ENCODE results near the gene OR2M3. TPM values are rescaled to one million over a fixed set of nuclear protein-coding genes. Genes with fewer than 3 reads are reported as not detected.
"Not testable (repeated sequence)": the region's sequence is repeated elsewhere in the genome, so short reads cannot be mapped to it uniquely, and the experiment has no call there.

OR2M3 gene
- total RNA-seq, 1 donor from 2014 or later, result not detected

DNA sequence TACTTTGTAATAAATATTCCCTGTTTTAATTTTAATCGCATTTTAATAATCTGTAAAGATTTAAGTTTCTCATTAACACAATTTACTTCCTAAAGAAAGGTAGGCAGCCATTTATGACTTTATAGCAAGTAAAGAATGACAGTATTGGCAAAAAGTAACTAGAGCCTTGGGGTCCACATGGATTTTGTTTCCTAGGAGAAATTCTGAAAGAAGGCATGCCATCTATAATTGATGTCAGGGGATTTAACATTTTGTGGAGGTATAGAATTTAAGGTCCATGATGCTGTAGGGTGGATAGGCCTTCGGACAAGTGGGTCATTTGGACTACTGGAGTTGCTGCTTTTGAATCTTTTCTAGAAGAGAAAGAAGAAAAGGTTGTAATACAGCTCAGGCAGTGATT is 34.1 kb downstream of the OR2M3 start, which contains the start of gene OR2M4:
Gene OR2M4, plus strand, starts transcription at position 301 of the 400 bp plus-strand sequence. CDS start 7,512 bp downstream, outside the sequence.
- H3K79me2 ChIP-seq (ENCODE audit: insufficient read depth, low read length), result no peaks in the 10 kb centered on the region
- no peaks in the 10 kb centered on the region for H3K4me1 Mint-ChIP-seq (ENCODE audit: low read depth, unreplicated experiment)
- H3K36me3 Mint-ChIP-seq (ENCODE audit: low read depth, unreplicated experiment), result no peaks in the 10 kb centered on the region
- no peak within 1 kb of the TSS for H3K4me3 Mint-ChIP-seq (ENCODE audit: unreplicated experiment)
- H3K4me3 ChIP-seq (ENCODE audit: insufficient read depth, low read depth, low read length), result no peak within 1 kb of the TSS
- peaks cover 10% of the 10 kb centered on the region for H3K9me3 ChIP-seq (ENCODE audit: insufficient read depth, low read depth, low read length)
- no peak within 1 kb of the TSS for H2AFZ ChIP-seq (ENCODE audit: low read depth, low read length)
- no peak within 1 kb of the TSS for H3K27ac Mint-ChIP-seq (ENCODE audit: unreplicated experiment)
- DNase-seq (ENCODE audit: low read depth) (no peak), FAIRE-seq (no peak)
- H3K27me3 Mint-ChIP-seq (ENCODE audit: low read depth, unreplicated experiment), result no peaks in the 10 kb centered on the region
- H3K27me3 ChIP-seq (ENCODE audit: insufficient read depth, low read length), result no peaks in the 10 kb centered on the region
- no peaks in the 10 kb centered on the region for H4K20me1 ChIP-seq (ENCODE audit: insufficient read depth, low read length)
- no peaks in the 10 kb centered on the region for H3K4me1 ChIP-seq (ENCODE audit: insufficient read depth, low read length)
- no peak within 1 kb of the TSS for H3K27ac ChIP-seq (ENCODE audit: low read depth, low read length)
- no peaks in the 10 kb centered on the region for H3K36me3 ChIP-seq (ENCODE audit: insufficient read depth, low read length)
- H3K4me2 ChIP-seq (ENCODE audit: low read length), result no peak within 1 kb of the TSS
- TF ChIP-seq, protein P1, sequence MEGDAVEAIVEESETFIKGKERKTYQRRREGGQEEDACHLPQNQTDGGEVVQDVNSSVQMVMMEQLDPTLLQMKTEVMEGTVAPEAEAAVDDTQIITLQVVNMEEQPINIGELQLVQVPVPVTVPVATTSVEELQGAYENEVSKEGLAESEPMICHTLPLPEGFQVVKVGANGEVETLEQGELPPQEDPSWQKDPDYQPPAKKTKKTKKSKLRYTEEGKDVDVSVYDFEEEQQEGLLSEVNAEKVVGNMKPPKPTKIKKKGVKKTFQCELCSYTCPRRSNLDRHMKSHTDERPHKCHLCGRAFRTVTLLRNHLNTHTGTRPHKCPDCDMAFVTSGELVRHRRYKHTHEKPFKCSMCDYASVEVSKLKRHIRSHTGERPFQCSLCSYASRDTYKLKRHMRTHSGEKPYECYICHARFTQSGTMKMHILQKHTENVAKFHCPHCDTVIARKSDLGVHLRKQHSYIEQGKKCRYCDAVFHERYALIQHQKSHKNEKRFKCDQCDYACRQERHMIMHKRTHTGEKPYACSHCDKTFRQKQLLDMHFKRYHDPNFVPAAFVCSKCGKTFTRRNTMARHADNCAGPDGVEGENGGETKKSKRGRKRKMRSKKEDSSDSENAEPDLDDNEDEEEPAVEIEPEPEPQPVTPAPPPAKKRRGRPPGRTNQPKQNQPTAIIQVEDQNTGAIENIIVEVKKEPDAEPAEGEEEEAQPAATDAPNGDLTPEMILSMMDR (IDR thresholded peaks at IDR 0.05; ENCODE audit: insufficient read depth, low read depth, low read length), result no peak
- TF ChIP-seq EZH2 (IDR thresholded peaks at IDR 0.05; ENCODE audit: insufficient read depth, low read length), result no peak
- H3K9me3 Mint-ChIP-seq (ENCODE audit: unreplicated experiment), result peaks cover 4% of the 10 kb centered on the region
- no peak within 1 kb of the TSS for H3K9ac ChIP-seq (ENCODE audit: low read length)

DNA sequence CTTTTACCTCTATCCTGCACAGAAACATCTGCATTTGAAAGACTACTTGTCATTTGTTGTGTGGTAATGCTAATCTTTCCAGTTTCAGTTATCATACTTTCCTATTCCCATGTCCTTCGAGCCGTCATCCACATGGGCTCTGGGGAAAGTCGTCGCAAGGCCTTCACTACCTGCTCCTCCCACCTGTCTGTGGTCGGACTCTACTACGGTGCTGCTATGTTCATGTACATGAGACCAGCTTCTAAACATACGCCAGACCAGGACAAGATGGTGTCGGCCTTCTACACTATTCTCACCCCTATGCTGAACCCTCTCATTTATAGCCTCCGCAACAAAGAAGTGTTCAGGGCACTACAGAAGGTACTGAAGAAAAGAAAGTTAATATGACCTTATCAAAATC is 42.4 kb downstream of the OR2M3 start:
- Mint-ChIP-seq H3K27ac (ENCODE audit: unreplicated experiment) (no peak overlapping the region), H3K4me3 (ENCODE audit: unreplicated experiment) (no peak overlapping the region), H3K27me3 (ENCODE audit: low read depth, unreplicated experiment) (no peaks in the 10 kb centered on the region), H3K36me3 (ENCODE audit: low read depth, unreplicated experiment) (no peaks in the 10 kb centered on the region), H3K9me3 (ENCODE audit: unreplicated experiment) (peaks cover 6% of the 10 kb centered on the region), H3K4me1 (ENCODE audit: low read depth, unreplicated experiment) (no peaks in the 10 kb centered on the region)
- no peak for TF ChIP-seq EZH2 (IDR thresholded peaks at IDR 0.05; ENCODE audit: insufficient read depth, low read length)
- TF ChIP-seq, protein P1 (IDR thresholded peaks at IDR 0.05; ENCODE audit: insufficient read depth, low read depth, low read length), result no peak
- H3K79me2 ChIP-seq (ENCODE audit: insufficient read depth, low read length), result no peaks in the 10 kb centered on the region
- H3K4me1 ChIP-seq (ENCODE audit: insufficient read depth, low read length), result no peaks in the 10 kb centered on the region
- no peaks in the 10 kb centered on the region for H3K27me3 ChIP-seq (ENCODE audit: insufficient read depth, low read length)
- no peak overlapping the region for H3K27ac ChIP-seq (ENCODE audit: low read depth, low read length)
- H3K4me2 ChIP-seq (ENCODE audit: low read length), result no peak overlapping the region
- no peaks in the 10 kb centered on the region for H4K20me1 ChIP-seq (ENCODE audit: insufficient read depth, low read length)
- DNase-seq (ENCODE audit: low read depth) (no peak), FAIRE-seq (no peak)
- no peaks in the 10 kb centered on the region for H3K36me3 ChIP-seq (ENCODE audit: insufficient read depth, low read length)
- no peak overlapping the region for H3K9ac ChIP-seq (ENCODE audit: low read length)
- H3K9me3 ChIP-seq (ENCODE audit: insufficient read depth, low read depth, low read length), result peaks cover 1% of the 10 kb centered on the region
- no peak overlapping the region for H3K4me3 ChIP-seq (ENCODE audit: insufficient read depth, low read depth, low read length)
- H2AFZ ChIP-seq (ENCODE audit: low read depth, low read length), result no peak overlapping the region

DNA sequence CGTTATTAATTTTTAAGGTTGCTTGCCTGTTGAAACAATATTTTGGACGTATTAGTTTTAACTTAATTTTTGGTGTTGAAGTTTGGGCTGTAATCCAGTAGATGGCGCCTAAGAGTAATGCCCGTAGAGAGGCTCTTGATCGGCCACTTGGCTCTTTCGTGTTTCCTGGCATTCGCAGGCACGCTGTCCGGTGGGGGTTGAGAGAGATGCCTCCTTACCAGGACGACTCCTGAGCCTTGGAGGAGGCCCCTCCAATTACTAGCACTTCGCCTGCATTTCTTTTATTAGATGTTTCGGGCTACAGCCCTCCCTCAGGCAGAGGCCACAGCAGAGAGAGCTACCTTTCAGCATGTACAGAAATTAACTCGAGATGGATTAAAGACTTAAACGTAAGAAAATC is 46.1 kb downstream of the OR2M3 start:
- H3K27ac ChIP-seq (ENCODE audit: low read depth, low read length), result no peak overlapping the region
- TF ChIP-seq, protein P1 (IDR thresholded peaks at IDR 0.05; ENCODE audit: insufficient read depth, low read depth, low read length), result peak; percentile 41
- no peak for TF ChIP-seq EZH2 (IDR thresholded peaks at IDR 0.05; ENCODE audit: insufficient read depth, low read length)
- Mint-ChIP-seq H3K4me3 (ENCODE audit: unreplicated experiment) (no peak overlapping the region), H3K27me3 (ENCODE audit: low read depth, unreplicated experiment) (no peaks in the 10 kb centered on the region), H3K4me1 (ENCODE audit: low read depth, unreplicated experiment) (no peaks in the 10 kb centered on the region), H3K36me3 (ENCODE audit: low read depth, unreplicated experiment) (no peaks in the 10 kb centered on the region), H3K9me3 (ENCODE audit: unreplicated experiment) (peaks cover 6% of the 10 kb centered on the region), H3K27ac (ENCODE audit: unreplicated experiment) (no peak overlapping the region)
- no peaks in the 10 kb centered on the region for H4K20me1 ChIP-seq (ENCODE audit: insufficient read depth, low read length)
- H3K4me2 ChIP-seq (ENCODE audit: low read length), result no peak overlapping the region
- no peaks in the 10 kb centered on the region for H3K4me1 ChIP-seq (ENCODE audit: insufficient read depth, low read length)
- H3K9me3 ChIP-seq (ENCODE audit: insufficient read depth, low read depth, low read length), result no peaks in the 10 kb centered on the region
- DNase-seq (ENCODE audit: low read depth) (no peak), FAIRE-seq (no peak)
- H3K9ac ChIP-seq (ENCODE audit: low read length), result no peak overlapping the region
- no peaks in the 10 kb centered on the region for H3K79me2 ChIP-seq (ENCODE audit: insufficient read depth, low read length)
- no peaks in the 10 kb centered on the region for H3K36me3 ChIP-seq (ENCODE audit: insufficient read depth, low read length)
- H2AFZ ChIP-seq (ENCODE audit: low read depth, low read length), result no peak overlapping the region
- H3K27me3 ChIP-seq (ENCODE audit: insufficient read depth, low read length), result no peaks in the 10 kb centered on the region
- no peak overlapping the region for H3K4me3 ChIP-seq (ENCODE audit: insufficient read depth, low read depth, low read length)

DNA sequence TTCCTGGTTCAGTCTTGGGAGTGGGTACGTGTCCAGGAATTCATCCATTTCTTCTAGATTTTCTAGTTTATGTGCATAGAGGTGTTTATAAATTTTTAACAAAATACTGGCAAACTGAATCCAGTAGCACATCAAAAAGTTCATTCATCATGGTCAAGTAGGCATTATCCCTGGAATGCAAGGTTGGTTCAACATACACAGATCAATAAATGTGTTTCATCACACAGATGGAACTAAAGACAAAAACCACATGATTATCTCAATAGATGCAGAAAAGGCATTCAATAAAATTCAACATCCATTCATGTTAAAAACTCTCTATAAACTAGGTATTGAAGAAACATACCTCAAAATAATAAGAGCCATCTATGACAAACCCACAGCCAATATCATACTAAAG is 62.2 kb downstream of the OR2M3 start:
- not testable (repeated sequence) for H2AFZ ChIP-seq (ENCODE audit: low read depth, low read length); H4K20me1 ChIP-seq (ENCODE audit: insufficient read depth, low read length); H3K4me1 ChIP-seq (ENCODE audit: insufficient read depth, low read length); H3K36me3 ChIP-seq (ENCODE audit: insufficient read depth, low read length); H3K9me3 ChIP-seq (ENCODE audit: insufficient read depth, low read depth, low read length); H3K4me2 ChIP-seq (ENCODE audit: low read length); H3K27ac Mint-ChIP-seq (ENCODE audit: unreplicated experiment); H3K27me3 Mint-ChIP-seq (ENCODE audit: low read depth, unreplicated experiment); FAIRE-seq; H3K9me3 Mint-ChIP-seq (ENCODE audit: unreplicated experiment); DNase-seq (ENCODE audit: low read depth); H3K36me3 Mint-ChIP-seq (ENCODE audit: low read depth, unreplicated experiment); H3K27ac ChIP-seq (ENCODE audit: low read depth, low read length); H3K79me2 ChIP-seq (ENCODE audit: insufficient read depth, low read length); H3K9ac ChIP-seq (ENCODE audit: low read length); H3K4me3 ChIP-seq (ENCODE audit: insufficient read depth, low read depth, low read length); H3K4me3 Mint-ChIP-seq (ENCODE audit: unreplicated experiment); H3K4me1 Mint-ChIP-seq (ENCODE audit: low read depth, unreplicated experiment); H3K27me3 ChIP-seq (ENCODE audit: insufficient read depth, low read length)
